ENCODE results near the gene OLFML2B. TPM values are rescaled to one million over a fixed set of nuclear protein-coding genes. Genes with fewer than 3 reads are reported as not detected.
"Not testable (repeated sequence)": the region's sequence is repeated elsewhere in the genome, so short reads cannot be mapped to it uniquely, and the experiment has no call there.

The OLFML2B gene
- total RNA-seq = 2.4 TPM
- long read RNA-seq = 0 reads

DNA sequence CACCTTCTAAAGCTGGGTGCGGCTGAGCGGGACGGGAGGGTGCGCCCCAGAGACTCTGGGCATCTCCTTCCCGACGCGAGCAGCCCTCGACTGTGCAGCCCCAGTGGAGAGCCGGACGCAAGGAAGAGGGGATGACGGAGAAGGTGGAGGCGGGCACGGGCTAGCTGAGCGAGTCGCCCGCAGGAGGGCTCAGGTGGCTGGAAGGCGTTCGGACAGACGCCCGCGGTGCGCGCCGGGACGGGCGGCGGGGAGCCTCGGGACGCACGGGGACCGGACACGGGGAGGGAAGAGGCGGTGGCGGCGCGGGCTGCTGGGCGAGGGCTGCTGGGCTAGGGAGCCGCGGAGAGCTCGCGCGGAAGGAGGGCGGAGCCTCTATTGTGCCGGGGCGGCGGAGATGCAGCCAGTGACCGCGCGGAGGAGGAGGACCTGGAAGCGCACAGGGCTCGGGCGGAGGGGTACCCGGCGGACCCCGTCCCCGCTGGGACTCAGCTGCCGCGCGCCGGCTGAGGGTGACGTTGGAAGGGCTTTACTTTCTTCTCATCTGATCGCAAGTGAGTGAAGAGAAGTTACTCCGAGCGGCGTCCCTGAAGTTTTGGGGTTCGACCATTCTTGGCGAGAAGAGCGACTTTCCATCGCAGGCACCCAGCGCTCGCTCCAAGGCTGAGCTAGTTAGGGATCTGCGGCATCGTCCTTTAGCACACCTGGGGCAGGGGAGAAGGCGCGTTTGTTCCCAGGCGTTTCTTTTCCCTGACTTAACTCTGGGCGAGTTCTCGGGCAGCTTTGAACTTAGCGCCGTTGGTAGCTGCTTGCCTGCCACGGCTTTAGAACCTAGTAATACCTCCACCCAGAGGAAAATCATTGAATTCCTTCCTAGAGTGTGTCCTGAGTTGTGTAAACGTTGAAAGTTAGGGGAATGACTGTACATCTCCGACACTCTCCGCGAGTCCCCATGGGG is at the start of gene OLFML2B:
Gene OLFML2B (minus strand): TSS at position 323 of the 955 bp plus-strand sequence. CDS start 439 bp downstream, outside the sequence.
- DNase-seq (peak; percentile 86), ATAC-seq (peak; percentile 94)
- intact Hi-C loops (cut with micrococcal nuclease) = no loop called here

DNA sequence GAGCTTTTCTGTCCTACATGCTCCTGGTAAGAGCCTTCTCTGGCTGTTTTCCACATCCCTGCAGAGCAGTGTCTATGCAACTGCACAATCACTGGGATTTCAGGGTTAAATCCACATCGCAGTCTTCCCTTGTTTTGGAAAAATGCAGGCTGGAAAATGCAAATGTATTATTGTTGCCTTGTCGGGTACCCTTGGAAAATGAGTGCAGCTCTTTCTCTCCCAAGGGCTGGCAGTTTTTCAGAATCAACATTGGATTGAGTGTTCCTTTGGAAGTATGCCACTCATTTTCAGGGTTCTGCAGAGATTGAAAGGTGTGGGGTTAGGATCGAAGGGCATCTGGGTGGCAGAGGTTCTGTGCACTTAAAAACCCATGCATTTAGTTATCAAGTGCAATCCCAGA is 49.1 kb upstream of the OLFML2B start:
- intact Hi-C loops (cut with micrococcal nuclease) = no loop called here
- DNase-seq (no peak), ATAC-seq (no peak)

DNA sequence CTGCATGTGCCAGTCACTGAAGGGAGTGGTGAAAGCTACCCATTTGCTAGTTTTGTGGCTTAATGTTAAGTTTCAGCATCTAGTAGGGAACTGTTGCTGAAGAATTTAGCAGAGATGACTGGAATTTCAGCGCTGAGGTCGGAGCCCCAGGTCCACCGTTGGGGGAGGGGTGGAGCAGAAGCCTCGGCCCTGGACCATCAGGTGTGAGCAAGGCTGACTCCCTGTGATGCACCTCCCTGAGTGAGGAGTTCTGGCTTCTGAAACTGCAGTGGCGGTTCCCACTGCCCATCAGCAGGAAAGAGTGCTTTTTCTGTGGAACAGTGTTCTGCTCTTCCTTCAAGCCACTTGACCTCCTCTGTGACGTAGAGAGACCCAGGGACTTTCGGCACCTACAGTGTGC is 47.2 kb upstream of the OLFML2B start:
- ATAC-seq = no peak
- intact Hi-C loops (cut with micrococcal nuclease) = no loop called here
- no peak for DNase-seq

DNA sequence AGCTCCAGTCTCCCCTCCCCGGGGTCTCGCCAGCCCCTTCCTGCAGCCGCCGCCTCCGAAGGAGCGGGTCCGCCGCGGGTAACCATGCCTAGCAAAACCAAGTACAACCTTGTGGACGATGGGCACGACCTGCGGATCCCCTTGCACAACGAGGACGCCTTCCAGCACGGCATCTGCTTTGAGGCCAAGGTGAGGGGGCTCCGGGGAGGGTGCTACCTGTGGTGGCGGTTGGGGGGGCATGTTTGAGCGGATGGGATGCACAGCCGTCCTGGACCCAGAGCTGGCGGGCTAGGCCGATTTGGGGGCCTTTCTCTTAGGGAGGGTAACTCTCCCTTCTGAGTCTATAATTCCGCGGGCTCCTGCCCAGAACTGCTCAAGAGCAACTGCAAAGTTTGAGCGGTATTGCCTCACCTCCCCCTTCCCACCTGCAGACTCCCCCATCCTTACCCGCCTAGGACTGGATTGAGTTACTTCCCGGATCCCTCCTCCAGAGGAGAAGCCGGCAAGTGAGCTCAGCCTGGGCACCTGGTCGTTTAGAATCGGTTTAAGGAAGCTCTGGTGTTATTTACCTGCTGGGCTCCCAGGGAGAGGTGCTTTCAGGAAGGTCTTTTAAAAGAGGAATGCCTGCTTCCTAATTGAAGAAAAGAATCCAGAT is 46.6 kb upstream of the OLFML2B start:
- intact Hi-C loops (cut with micrococcal nuclease) = no loop called here

DNA sequence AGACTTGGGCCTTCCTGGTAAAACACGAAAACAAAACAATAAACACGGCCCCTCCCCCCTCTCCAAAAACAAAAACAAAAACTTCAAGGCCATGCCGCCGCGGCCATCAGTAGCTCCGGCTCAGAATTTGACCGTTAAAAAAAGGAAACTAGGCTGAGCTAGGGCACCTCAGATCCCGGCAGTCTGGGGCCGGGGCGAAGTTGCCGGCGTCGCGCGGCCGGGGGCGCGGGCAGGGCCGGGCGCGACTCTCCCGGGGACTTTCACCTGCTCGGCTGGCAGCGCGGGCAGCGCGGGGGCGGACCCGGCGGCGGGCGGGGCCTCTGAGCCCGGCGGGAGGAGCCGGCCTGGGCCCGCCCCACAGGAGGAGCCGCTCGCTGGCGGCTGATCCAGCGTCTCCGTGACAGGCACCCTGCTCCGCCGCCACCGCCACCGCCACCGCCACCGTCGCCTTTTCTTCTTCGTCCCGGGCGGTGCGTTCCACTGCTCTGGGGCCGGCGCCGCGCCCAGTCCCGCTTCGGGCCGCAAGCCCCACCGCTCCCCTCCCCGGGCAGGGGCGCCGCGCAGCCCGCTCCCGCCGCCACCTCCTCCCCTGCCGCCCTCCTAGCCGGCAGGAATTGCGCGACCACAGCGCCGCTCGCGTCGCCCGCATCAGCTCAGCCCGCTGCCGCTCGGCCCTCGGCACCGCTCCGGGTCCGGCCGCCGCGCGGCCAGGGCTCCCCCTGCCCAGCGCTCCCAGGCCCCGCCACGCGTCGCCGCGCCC is 45.8 kb upstream of the OLFML2B start, which contains the start of gene NOS1AP:
Gene NOS1AP (plus strand): TSS at position 358 of the 760 bp plus-strand sequence. CDS start 487 bp downstream, outside the sequence.
- peak; percentile 98 for ATAC-seq

More for the DNA sequence above, 46.6 kb upstream of the OLFML2B start:
- ATAC-seq = no peak
- DNase-seq = no peak

DNA sequence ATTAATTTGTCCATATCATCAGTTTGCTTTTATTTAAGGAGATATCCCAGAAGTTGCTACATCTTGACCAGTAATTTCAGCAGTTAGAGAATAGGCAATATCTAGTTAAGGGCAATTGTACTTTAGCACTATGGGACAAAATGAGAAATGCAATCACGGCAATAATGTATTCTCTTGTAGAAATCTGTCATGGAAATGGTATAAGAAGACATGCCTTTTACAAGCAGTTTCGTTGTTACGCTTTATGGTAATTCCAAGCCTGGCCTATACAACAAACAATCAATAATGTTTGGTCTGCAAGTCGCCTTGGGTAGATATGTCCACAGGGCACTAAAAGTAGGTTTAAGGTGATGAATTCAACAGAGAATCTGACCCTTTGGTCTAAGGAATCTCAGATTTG is 44.6 kb upstream of the OLFML2B start:
- no peak for ATAC-seq
- DNase-seq = no peak
- intact Hi-C loops (cut with micrococcal nuclease) = no loop called here

More for the DNA sequence above, 45.8 kb upstream of the OLFML2B start, which contains the start of gene NOS1AP:
- intact Hi-C loops (cut with micrococcal nuclease) = no loop called here
- DNase-seq = peak; percentile 92

DNA sequence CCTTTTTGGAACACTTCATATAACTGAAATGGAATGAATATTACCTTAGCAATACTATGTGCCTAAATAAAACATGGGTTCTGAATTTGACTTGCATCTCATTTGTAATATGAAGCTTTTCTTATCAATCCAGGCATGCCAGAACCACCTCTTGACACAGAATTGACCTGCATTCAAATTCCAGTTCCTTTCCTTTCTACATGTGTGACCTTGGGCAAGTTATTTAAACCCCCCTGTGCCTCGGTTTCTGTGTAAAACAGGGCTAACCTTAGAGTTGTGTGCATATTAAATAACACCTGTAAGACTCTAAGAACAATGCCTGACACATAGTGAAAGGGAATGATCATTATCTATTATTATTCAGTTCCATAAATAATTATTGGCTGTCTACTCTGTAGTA is 43.8 kb upstream of the OLFML2B start:
- no peak for ATAC-seq

DNA sequence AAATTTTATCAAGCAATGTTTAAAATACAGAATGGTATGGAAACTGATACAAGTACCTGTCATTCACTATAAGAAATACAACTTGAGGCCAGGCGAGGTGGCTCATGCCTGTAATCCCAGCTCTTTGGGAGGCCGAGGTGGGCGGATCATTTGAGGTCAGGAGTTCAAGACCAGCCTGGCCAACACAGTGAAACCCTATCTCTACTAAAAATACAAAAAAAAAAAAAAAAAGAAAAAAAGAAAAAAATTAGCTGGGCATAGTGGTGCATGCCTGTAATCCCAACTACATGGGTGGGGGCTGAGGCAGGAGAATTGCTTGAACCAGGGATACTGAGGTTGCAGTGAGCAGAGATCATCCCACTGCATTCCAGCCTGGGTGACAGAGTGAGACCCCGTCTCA is 43.2 kb upstream of the OLFML2B start:
- intact Hi-C loops (cut with micrococcal nuclease); DNase-seq; ATAC-seq: not testable (repeated sequence)

More for the DNA sequence above, 43.8 kb upstream of the OLFML2B start:
- intact Hi-C loops (cut with micrococcal nuclease) = no loop called here
- DNase-seq = no peak

DNA sequence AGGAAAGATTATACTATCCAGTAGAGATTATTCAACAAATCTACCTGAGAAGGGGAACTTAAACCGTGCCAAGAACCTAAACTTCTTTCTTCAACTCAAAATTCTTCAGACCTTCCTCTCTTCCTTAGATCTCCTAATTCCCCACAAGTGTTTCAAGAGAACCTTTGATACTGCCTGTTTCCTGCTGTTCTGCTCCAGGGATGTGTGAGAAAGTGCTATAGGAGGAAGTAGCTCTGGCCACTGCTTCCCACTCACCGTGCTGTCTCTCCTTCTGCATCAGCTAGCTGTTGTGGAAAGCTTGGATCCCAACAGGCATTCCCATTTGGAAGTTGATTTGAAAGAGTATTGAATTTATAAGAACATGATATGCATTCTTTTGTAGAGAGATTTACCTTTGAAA is 41.3 kb upstream of the OLFML2B start:
- ATAC-seq (no peak), DNase-seq (no peak)
- intact Hi-C loops (cut with micrococcal nuclease) = no loop called here

DNA sequence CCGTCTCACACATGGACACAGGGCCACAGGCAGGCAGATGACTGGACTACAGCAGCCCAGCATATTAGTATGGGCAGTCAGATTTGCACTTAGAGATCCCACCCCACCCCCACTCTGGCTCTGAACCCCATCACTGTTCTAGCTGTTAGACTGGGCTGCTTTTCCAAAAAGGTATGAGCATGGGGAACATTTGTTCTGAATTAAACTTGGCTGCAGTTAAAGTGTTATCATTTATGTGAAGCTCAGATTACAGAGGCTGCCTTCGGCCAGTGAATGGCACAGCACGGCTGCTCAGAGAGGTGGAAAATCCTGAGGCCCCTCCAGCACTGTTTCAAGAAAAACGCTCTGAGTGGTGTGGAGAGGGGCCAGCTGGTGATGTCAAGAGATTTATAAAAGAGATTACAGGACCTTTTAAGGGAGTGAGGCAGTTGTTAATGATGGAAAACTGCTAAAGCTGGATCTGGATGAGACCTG is 38.9 kb upstream of the OLFML2B start:
- ATAC-seq = peak; percentile 93
- intact Hi-C loops (cut with micrococcal nuclease) = no loop called here

DNA sequence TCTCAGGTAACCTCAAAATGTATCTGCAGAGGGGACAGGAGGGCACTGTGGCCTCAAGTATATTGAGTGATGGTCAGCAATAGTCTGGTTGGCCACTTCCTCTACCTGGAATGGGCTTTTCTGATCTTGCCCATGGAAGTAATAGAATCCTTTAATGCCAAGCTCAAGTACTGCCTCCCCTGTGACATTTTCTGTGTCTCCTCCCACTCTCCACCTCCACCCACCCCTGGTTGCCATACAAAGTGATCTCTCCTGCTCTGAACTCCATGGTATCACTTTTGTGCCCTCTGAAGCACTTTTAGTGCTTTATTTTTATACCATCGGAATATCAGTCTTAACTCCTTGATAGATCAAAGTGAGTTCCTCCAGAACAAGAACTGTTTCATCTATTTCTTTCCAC is 36.6 kb upstream of the OLFML2B start:
- intact Hi-C loops (cut with micrococcal nuclease) = no loop called here
- DNase-seq (no peak), ATAC-seq (no peak)

More for the DNA sequence above, 38.9 kb upstream of the OLFML2B start:
- peak; percentile 59 for DNase-seq

DNA sequence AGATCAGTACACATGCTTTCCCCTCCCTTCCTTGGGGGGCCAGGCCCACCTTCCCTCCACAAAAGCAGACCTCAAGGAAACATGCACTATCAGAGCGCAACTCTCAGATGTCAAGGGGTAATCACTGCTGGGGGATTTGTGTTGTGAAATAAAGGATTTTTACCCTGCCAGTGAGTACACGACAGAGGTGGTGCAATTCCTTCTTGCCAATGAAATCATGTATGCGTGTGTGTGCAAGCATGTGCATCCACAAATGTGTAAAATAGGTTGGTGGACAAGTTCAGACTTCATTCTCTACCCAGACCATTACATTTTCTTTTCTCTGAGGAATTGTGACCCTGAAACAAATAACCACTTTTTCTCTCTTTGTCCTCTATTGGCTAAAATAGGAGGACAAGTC is 36.1 kb upstream of the OLFML2B start:
- no peak for ATAC-seq
- DNase-seq = no peak
- intact Hi-C loops (cut with micrococcal nuclease) = loop anchor here (5.0 kb wide), 2 partner anchors 218 to 333 kb away; no protein-coding TSS in a partner anchor

DNA sequence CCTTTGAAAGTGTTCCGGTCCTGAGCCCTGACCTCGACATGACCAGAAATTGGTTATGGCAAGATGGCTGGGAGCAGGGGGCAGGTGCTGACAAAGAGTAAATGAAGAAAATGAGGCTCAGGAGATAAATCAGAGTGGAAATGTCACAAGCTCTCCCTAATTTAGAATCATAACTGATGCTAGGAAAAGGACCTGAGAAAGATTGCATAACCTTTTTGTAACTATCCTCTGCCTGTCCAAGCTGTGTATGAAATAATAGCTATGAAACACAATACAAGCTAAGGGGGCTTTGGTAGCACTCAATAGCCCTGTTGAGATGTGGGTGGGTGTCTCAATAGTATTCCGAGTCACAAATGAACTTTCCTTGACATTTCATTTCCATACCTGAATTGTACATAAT is 32.9 kb upstream of the OLFML2B start:
- DNase-seq (no peak), ATAC-seq (no peak)
- intact Hi-C loops (cut with micrococcal nuclease) = loop anchor here (5.0 kb wide), 2 partner anchors 221 to 336 kb away; no protein-coding TSS in a partner anchor

DNA sequence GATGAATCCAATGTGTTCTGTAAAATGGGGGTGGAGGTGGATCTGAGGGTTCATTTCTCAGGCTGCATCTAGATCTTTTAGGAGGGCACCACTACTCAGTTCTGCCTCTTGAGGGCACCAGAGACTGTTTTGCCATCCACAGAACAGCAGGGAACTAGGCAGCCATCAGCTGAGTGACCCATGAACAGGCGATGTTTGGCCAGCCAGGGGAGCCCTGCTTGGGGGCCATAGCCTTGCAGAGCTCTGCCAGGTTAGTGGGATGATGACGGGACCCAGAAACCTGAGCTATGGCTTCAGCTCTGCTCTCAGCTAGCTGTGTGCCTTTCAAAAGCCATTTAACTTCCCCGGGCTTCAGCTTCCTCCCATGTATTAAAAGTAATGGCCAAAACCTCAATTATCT is 32.4 kb upstream of the OLFML2B start:
- intact Hi-C loops (cut with micrococcal nuclease) = loop anchor here (5.0 kb wide), 2 partner anchors 221 to 336 kb away; no protein-coding TSS in a partner anchor
- ATAC-seq (peak; percentile 95), DNase-seq (peak; percentile 51)

DNA sequence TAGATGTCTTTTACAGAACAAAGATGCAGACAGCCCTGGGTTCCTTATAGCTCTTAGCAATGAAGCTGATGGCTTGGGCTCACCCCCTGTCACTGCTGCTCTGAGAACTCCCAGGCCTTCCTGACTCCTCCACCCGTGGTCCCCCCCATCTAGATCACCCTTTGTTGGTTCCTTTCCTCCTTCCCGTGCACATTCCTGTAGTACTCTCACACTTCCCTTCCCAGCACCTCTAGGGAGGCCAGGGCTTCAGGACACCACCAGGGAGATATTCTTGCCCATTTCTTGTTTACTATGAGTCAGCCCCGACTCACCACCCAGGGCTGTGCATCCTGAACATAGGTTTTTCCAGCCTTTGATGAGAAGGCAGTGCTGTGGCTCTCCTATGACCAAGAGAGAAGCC is 31.4 kb upstream of the OLFML2B start:
- intact Hi-C loops (cut with micrococcal nuclease) = loop anchor here (5.0 kb wide), 2 partner anchors 222 to 337 kb away; no protein-coding TSS in a partner anchor
- no peak for ATAC-seq
- DNase-seq = no peak

DNA sequence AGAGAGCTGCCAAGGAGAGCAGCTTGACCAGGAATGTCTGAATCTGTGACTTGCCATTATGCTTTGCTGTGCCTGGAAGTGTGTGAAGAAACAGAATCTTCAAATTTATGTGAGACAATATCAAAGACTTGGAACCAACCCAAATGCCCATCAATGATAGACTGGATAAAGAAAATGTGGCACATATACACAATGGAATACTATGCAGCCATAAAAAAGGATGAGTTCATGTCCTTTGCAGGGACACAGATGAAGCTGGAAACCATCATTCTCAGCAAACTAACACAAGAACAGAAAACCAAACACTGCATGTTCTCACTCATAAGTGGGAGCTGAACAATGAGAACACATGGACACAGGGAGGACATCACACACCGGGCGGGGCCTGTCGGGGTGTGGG is 30.3 kb upstream of the OLFML2B start:
- ATAC-seq; DNase-seq; intact Hi-C loops (cut with micrococcal nuclease): not testable (repeated sequence)

DNA sequence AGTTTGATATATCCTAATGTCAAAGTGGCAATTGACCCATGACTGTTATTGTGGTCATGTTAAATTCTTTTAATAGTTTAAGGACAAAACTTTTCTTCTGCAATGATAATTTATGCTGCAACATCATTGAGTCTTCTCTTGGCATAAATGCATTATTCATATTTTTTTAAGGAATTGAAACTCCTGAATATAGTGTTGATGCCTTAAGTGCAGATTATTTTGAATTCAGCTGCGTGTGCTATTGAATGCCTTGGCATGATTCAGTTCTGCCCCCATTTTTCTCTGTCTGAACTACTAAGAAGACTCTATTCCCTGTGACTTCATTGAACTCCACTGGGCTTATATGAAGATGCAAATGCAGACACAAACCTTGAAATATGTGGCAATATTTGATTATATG is 23.3 kb upstream of the OLFML2B start:
- DNase-seq (no peak), ATAC-seq (no peak)
- intact Hi-C loops (cut with micrococcal nuclease) = no loop called here

DNA sequence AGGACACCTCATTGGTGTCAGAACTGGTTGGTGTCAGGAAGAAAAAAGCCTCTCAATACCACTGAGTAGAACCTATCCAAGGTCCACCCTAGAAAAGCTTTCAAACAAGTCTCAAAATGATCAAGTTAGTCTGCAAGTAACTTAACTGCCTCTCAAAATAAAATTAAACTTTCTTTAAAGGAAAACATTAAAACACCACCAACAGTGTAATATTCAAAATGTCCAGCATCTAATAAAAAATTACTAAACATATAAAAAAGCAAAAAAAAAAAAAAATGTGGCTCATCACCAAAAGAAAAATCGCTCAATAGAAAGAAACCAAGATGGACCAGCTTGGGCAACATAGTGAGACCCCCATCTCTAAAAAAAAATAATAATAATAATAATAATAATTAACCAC is 18.7 kb upstream of the OLFML2B start:
- intact Hi-C loops (cut with micrococcal nuclease) = no loop called here
- DNase-seq (no peak), ATAC-seq (no peak)

DNA sequence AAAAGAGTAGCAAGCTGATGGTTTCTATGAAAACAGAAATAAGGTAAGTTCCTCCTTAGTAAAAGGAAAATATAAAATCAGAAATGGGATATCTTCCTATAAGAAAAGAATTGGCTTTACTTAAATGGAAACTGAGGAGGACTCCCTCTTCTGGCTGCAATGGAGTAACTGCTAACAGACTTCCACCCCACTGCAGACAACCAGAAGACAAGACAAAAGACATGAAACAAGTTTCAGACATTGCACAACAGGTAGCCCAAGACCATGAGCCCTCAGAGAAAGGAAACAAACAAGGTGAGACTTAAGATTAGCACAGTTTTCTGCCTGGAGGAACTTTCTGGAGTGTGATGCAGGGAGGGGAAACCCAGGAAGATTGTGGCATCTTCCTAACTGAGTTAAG is 17.0 kb upstream of the OLFML2B start:
- DNase-seq = no peak
- intact Hi-C loops (cut with micrococcal nuclease) = no loop called here
- no peak for ATAC-seq
